Neural progenitor cell (in vitro differentiated cells): ENCODE data around the gene ATAD2B.

Source experiments
- CTCF ChIP-seq: fragments of 200-600 bp; sonication (generic); IDR thresholded peaks from 2 replicates; pipeline ENCODE4 v1.5.1; 2017; ENCODE audit warnings: antibody characterized with exemption, mild to moderate bottlenecking
- EZH2 ChIP-seq: fragments of 200-600 bp; sonication (generic); IDR thresholded peaks from 2 replicates; pipeline ENCODE4 v1.6.1; 2017; ENCODE audit warnings: antibody characterized with exemption, mild to moderate bottlenecking, moderate library complexity
- EZH2phosphoT487 ChIP-seq: fragments of 200-600 bp; sonication (generic); IDR thresholded peaks from 2 replicates; pipeline ENCODE4 v1.6.1; 2017; ENCODE audit warnings: antibody characterized with exemption

GRCh38 chr2:23905155-23905554, 21.8 kb downstream of the ATAD2B start:
- TF ChIP-seq CTCF: no peak
- TF ChIP-seq EZH2: no peak
- no peak for TF ChIP-seq EZH2phosphoT487
